GM23338 (cell line): ENCODE measurements around the gene TJAP1. TPM values are rescaled to one million over a fixed set of nuclear protein-coding genes. Genes with fewer than 3 reads are reported as not detected.
A peak's percentile ranks its signal among the peaks of the same experiment; 100 is the strongest.

Experiments
- ATAC-seq: fragments of 200-7000 bp; cut with Tn5 transposase; 3 replicates; pipeline ENCODE4 v1.9.1; 2020
- DNase-seq: peaks from one replicate; pipeline ENCODE4 v3.0.0-alpha.2; 2015; ENCODE audit warnings: low spot score
- H2AFZ ChIP-seq: fragments of 200-600 bp; sonication (generic); 2 replicates; pipeline ENCODE4 v1.8.0; 2016; ENCODE audit warnings: antibody characterized with exemption, mild to moderate bottlenecking, moderate library complexity
- H3F3A ChIP-seq: fragments of 200-600 bp; sonication (generic); replicated peaks from 2 replicates; pipeline ENCODE4 v1.8.0; 2017; ENCODE audit warnings: antibody characterized with exemption, mixed run types, low read depth
- H3K27ac ChIP-seq: fragments of 200-600 bp; sonication (generic); 2 replicates; pipeline ENCODE4 v1.6.1; 2016; ENCODE audit warnings: low read depth
- H3K27me3 ChIP-seq: fragments of 200-600 bp; sonication (generic); 2 replicates; pipeline ENCODE4 v1.8.0; 2016; ENCODE audit warnings: mild to moderate bottlenecking, mixed run types, moderate library complexity; ENCODE audit not compliant: insufficient read depth
- H3K36me3 ChIP-seq: fragments of 200-600 bp; sonication (generic); 2 replicates; pipeline ENCODE4 v1.8.0; 2016; ENCODE audit warnings: mild to moderate bottlenecking; ENCODE audit not compliant: insufficient read depth
- H3K4me1 ChIP-seq: fragments of 200-600 bp; sonication (generic); 2 replicates; pipeline ENCODE4 v1.8.0; 2016; ENCODE audit warnings: mild to moderate bottlenecking, moderate library complexity; ENCODE audit not compliant: insufficient read depth
- H3K4me2 ChIP-seq: fragments of 200-600 bp; sonication (generic); 2 replicates; pipeline ENCODE4 v1.7.1; 2017; ENCODE audit warnings: mixed run types
- H3K4me3 ChIP-seq: fragments of 200-600 bp; sonication (generic); 2 replicates; pipeline ENCODE4 v1.6.1; 2016; ENCODE audit warnings: mixed run types
- H3K79me2 ChIP-seq: fragments of 200-600 bp; sonication (generic); replicated peaks from 2 replicates; pipeline ENCODE4 v1.8.0; 2017; ENCODE audit warnings: mild to moderate bottlenecking; ENCODE audit not compliant: insufficient read depth
- H3K9me2 ChIP-seq: fragments of 200-600 bp; sonication (generic); 2 replicates; pipeline ENCODE4 v1.8.0; 2017; ENCODE audit not compliant: insufficient read depth
- H4K20me1 ChIP-seq: fragments of 200-600 bp; sonication (generic); replicated peaks from 2 replicates; pipeline ENCODE4 v1.8.0; 2017; ENCODE audit warnings: mild to moderate bottlenecking; ENCODE audit not compliant: insufficient read depth
- H3K27ac Mint-ChIP-seq: 2 replicates; pipeline ENCODE4 v1.8.0; 2020; ENCODE audit warnings: inconsistent platforms, mild to moderate bottlenecking, moderate library complexity, mixed read lengths
- H3K27me3 Mint-ChIP-seq: 3 replicates; pipeline ENCODE4 v1.8.0; 2022; ENCODE audit warnings: low read depth, mild to moderate bottlenecking, moderate library complexity, mixed read lengths, inconsistent platforms; ENCODE audit not compliant: insufficient read depth, poor library complexity
- H3K36me3 Mint-ChIP-seq: 3 replicates; pipeline ENCODE4 v1.8.0; 2021; ENCODE audit warnings: low read depth, mild to moderate bottlenecking, inconsistent platforms, moderate library complexity, mixed read lengths
- H3K4me1 Mint-ChIP-seq: 3 replicates; pipeline ENCODE4 v1.8.0; 2020; ENCODE audit warnings: mild to moderate bottlenecking, inconsistent platforms, mixed read lengths
- H3K4me3 Mint-ChIP-seq: 3 replicates; pipeline ENCODE4 v1.8.0; 2021; ENCODE audit warnings: moderate library complexity, mild to moderate bottlenecking, inconsistent platforms, mixed read lengths
- H3K9me3 Mint-ChIP-seq: 3 replicates; pipeline ENCODE4 v1.8.0; 2020; ENCODE audit warnings: moderate library complexity, mild to moderate bottlenecking, inconsistent platforms, mixed read lengths
- CREB1 ChIP-seq: fragments of 250-450 bp; sonication (Bioruptor Pico); IDR thresholded peaks from 2 replicates; pipeline ENCODE4 v1.5.0; 2020; ENCODE audit warnings: low read depth, mild to moderate bottlenecking, moderate library complexity
- EZH2 ChIP-seq: fragments of 200-600 bp; sonication (generic); IDR thresholded peaks from one replicate; pipeline ENCODE4 v1.8.0; 2017; ENCODE audit warnings: antibody characterized with exemption, mild to moderate bottlenecking, low read depth; ENCODE audit not compliant: unreplicated experiment
- EZH2phosphoT487 ChIP-seq: fragments of 200-600 bp; sonication (generic); IDR thresholded peaks from one replicate; pipeline ENCODE4 v1.8.1; 2018; ENCODE audit warnings: antibody characterized with exemption; ENCODE audit not compliant: unreplicated experiment
- JUNB ChIP-seq: IDR thresholded peaks from one replicate; pipeline ENCODE4 v1.6.1; 2016; ENCODE audit warnings: antibody characterized with exemption; ENCODE audit not compliant: unreplicated experiment
- NANOG ChIP-seq: IDR thresholded peaks from 2 replicates; pipeline ENCODE4 v1.6.1; 2016; ENCODE audit warnings: antibody characterized with exemption, borderline replicate concordance
- POLR2AphosphoS5 ChIP-seq: IDR thresholded peaks from 2 replicates; pipeline ENCODE4 v1.6.1; 2016; ENCODE audit warnings: antibody characterized with exemption, low read depth
- STAT1 ChIP-seq: IDR thresholded peaks from one replicate; pipeline ENCODE4 v1.6.1; 2016; ENCODE audit warnings: antibody characterized with exemption; ENCODE audit not compliant: unreplicated experiment
- ZNF114 ChIP-seq: fragments of 250-450 bp; sonication (Bioruptor Pico); IDR thresholded peaks from 2 replicates; pipeline ENCODE4 v1.5.0; 2020; ENCODE audit warnings: mild to moderate bottlenecking, moderate library complexity
- ZNF331 ChIP-seq: fragments of 250-450 bp; sonication (Bioruptor Pico); IDR thresholded peaks from 2 replicates; pipeline ENCODE4 v1.5.0; 2020; ENCODE audit warnings: low read depth, mild to moderate bottlenecking, moderate library complexity
- polyA plus RNA-seq: library from polyadenylated mRNA; unstranded; fragments of >200 nt; fragmentation: Nextera tagmentation; extraction: Ambion mirVana; gene quantifications from 2 replicates; pipeline ENCODE4 v1.2.1, GENCODE V29; 2016
- total RNA-seq: library from RNA; depleted of rRNA; stranded (reverse); fragments of >200 nt; shearing (Covaris generic); gene quantifications from 2 replicates; pipeline ENCODE4 v1.2.3, GENCODE V29; 2014
- TF ChIP-seq, protein P1 (sequence below): fragments of 250-450 bp; sonication (Bioruptor Pico); IDR thresholded peaks from 2 replicates; pipeline ENCODE4 v1.5.0; 2020; ENCODE audit warnings: mild to moderate bottlenecking, moderate library complexity
- TF ChIP-seq, protein P2 (sequence below): IDR thresholded peaks from 2 replicates; pipeline ENCODE4 v1.6.1; 2016; ENCODE audit warnings: antibody characterized with exemption
- TF ChIP-seq, protein P3 (sequence below), 2 experiments: fragments of 200-600 bp in 1 of 2; sonication (generic) in 1 of 2; conservative IDR thresholded peaks; 2 replicates each; pipeline versions ENCODE4 v1.5.1 to v1.6.1; 2016 to 2017; ENCODE audit warnings: antibody characterized with exemption in 2 of 2, low read depth in 2 of 2, mild to moderate bottlenecking in 2 of 2, moderate library complexity in 1 of 2

Gene TJAP1
- total and polyA plus RNA-seq, 2 experiments from 2014 or later, result 17.6 to 34.3 TPM

DNA sequence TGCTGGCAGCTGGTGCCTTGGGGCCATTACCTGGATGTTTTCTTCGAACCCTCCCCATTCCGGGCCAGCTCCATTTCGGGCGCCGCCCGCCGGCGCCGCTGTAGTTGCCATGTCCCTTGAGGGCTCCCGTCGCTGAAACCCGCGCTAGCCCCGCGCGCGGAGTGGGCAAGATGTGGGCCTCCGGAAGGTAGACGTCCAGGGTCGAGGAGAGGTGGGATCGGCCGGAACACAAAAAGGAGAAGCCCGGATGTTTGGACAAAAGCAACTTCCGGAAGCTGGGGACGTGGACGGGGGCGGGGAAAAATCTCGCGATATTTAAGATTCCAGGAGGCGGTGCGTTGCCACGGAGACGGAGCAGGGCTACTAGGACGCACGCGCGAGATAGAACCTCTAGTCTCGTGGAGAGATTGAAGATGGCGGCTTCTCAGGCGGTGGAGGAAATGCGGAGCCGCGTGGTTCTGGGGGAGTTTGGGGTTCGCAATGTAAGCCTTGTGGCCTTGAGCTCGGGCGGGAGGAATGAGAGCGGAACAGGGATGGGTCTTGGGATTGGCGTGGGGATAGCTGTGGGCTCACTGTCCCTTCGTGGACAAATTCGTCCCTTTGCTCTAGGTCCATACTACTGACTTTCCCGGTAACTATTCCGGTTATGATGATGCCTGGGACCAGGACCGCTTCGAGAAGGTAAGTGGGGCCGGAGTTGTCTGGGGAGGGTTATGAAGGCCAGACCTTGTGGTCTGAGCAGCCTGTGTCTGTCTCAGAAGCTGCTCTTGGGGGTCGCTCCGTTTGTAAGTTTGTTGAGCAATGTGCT, 39.5 kb downstream of the TJAP1 start, which contains the start of the genes POLR1C and YIPF3 (continued):
- no peak for TF ChIP-seq CREB1 (CRISPR knock-in tag)
- no peak for TF ChIP-seq JUNB

DNA sequence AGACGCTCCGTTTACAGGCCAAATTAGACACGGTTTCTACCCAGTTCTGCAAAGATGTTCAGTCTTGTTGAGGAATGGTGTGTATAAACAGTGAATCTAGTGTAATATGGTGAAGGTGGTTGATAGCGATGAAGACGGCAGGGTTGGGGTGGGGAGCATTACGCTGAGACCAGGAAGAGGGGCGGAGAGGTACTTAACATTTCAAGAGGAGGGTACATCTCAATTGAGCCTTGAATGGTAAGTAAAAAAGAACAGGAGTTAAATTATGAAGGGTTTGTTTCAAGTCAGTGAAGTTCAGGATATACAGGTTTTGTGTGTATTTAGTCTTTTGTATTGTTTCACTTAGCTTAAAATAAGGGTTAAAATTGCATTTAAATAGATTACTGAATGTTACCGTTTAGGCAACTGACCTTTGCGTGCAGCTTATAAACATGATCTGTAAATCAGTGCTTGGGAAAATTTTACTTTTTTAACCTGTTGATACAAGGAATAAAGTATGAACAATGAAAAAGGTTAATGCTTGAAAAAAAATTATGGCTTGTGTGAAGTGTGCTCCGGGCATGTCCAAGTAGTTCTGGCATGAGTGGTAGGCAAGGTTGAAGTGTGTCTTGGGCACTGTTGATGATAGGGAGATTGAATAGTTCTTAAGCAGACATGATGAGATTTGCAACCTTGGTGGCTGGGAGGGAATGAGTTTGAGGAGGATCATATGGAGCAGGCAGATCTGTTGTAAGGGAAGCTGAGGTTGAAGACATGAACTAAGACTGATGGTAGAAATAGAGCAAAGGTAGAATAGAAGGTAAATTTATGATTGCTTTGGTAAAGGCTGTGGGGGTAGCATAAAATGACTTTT, 40.4 kb downstream of the TJAP1 start:
- Histone ChIP-seq H3K27ac (peak overlapping the region; percentile 46; the same call in 1 of the 2 replicates), H3K36me3 (peaks cover 45% of the 10 kb centered on the region), H3K79me2 (peaks cover 46% of the 10 kb centered on the region), H3F3A (peaks cover 32% of the 10 kb centered on the region), H2AFZ (peak overlapping the region; percentile 3; the same call in 1 of the 2 replicates), H3K4me2 (peak overlapping the region; percentile 80), H3K4me1 (peaks cover 12% of the 10 kb centered on the region), H3K27me3 (no peaks in the 10 kb centered on the region), H3K9me2 (no peaks in the 10 kb centered on the region), H3K4me3 (peak overlapping the region; percentile 90), H4K20me1 (peaks cover 3% of the 10 kb centered on the region)
- ATAC-seq (peak; percentile 43), DNase-seq (peak; percentile 41)
- Mint-ChIP-seq H3K9me3 (no peaks in the 10 kb centered on the region), H3K4me3 (no peak overlapping the region), H3K27ac (no peak overlapping the region), H3K27me3 (peaks cover 4% of the 10 kb centered on the region), H3K36me3 (peaks cover 37% of the 10 kb centered on the region), H3K4me1 (peaks cover 18% of the 10 kb centered on the region)
- TF ChIP-seq NANOG, result no peak
- TF ChIP-seq POLR2AphosphoS5, result no peak
- TF ChIP-seq EZH2, result no peak
- no peak for TF ChIP-seq ZNF114 (CRISPR knock-in tag)
- TF ChIP-seq, protein P1, sequence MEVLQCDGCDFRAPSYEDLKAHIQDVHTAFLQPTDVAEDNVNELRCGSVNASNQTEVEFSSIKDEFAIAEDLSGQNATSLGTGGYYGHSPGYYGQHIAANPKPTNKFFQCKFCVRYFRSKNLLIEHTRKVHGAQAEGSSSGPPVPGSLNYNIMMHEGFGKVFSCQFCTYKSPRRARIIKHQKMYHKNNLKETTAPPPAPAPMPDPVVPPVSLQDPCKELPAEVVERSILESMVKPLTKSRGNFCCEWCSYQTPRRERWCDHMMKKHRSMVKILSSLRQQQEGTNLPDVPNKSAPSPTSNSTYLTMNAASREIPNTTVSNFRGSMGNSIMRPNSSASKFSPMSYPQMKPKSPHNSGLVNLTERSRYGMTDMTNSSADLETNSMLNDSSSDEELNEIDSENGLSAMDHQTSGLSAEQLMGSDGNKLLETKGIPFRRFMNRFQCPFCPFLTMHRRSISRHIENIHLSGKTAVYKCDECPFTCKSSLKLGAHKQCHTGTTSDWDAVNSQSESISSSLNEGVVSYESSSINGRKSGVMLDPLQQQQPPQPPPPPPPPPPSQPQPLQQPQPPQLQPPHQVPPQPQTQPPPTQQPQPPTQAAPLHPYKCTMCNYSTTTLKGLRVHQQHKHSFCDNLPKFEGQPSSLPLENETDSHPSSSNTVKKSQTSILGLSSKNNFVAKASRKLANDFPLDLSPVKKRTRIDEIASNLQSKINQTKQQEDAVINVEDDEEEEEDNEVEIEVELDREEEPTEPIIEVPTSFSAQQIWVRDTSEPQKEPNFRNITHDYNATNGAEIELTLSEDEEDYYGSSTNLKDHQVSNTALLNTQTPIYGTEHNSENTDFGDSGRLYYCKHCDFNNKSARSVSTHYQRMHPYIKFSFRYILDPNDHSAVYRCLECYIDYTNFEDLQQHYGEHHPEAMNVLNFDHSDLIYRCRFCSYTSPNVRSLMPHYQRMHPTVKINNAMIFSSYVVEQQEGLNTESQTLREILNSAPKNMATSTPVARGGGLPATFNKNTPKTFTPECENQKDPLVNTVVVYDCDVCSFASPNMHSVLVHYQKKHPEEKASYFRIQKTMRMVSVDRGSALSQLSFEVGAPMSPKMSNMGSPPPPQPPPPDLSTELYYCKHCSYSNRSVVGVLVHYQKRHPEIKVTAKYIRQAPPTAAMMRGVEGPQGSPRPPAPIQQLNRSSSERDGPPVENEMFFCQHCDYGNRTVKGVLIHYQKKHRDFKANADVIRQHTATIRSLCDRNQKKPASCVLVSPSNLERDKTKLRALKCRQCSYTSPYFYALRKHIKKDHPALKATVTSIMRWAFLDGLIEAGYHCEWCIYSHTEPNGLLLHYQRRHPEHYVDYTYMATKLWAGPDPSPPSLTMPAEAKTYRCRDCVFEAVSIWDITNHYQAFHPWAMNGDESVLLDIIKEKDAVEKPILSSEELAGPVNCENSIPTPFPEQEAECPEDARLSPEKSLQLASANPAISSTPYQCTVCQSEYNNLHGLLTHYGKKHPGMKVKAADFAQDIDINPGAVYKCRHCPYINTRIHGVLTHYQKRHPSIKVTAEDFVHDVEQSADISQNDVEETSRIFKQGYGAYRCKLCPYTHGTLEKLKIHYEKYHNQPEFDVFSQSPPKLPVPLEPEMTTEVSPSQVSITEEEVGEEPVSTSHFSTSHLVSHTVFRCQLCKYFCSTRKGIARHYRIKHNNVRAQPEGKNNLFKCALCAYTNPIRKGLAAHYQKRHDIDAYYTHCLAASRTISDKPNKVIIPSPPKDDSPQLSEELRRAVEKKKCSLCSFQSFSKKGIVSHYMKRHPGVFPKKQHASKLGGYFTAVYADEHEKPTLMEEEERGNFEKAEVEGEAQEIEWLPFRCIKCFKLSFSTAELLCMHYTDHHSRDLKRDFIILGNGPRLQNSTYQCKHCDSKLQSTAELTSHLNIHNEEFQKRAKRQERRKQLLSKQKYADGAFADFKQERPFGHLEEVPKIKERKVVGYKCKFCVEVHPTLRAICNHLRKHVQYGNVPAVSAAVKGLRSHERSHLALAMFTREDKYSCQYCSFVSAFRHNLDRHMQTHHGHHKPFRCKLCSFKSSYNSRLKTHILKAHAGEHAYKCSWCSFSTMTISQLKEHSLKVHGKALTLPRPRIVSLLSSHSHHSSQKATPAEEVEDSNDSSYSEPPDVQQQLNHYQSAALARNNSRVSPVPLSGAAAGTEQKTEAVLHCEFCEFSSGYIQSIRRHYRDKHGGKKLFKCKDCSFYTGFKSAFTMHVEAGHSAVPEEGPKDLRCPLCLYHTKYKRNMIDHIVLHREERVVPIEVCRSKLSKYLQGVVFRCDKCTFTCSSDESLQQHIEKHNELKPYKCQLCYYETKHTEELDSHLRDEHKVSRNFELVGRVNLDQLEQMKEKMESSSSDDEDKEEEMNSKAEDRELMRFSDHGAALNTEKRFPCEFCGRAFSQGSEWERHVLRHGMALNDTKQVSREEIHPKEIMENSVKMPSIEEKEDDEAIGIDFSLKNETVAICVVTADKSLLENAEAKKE (CRISPR knock-in tag), result no peak
- TF ChIP-seq, protein P2, sequence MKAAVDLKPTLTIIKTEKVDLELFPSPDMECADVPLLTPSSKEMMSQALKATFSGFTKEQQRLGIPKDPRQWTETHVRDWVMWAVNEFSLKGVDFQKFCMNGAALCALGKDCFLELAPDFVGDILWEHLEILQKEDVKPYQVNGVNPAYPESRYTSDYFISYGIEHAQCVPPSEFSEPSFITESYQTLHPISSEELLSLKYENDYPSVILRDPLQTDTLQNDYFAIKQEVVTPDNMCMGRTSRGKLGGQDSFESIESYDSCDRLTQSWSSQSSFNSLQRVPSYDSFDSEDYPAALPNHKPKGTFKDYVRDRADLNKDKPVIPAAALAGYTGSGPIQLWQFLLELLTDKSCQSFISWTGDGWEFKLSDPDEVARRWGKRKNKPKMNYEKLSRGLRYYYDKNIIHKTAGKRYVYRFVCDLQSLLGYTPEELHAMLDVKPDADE, result no peak
- TF ChIP-seq STAT1, result no peak
- no peak for TF ChIP-seq JUNB
- no peak for TF ChIP-seq EZH2phosphoT487
- no peak for TF ChIP-seq ZNF331
- TF ChIP-seq CREB1 (CRISPR knock-in tag), result no peak
- TF ChIP-seq, protein P3, sequence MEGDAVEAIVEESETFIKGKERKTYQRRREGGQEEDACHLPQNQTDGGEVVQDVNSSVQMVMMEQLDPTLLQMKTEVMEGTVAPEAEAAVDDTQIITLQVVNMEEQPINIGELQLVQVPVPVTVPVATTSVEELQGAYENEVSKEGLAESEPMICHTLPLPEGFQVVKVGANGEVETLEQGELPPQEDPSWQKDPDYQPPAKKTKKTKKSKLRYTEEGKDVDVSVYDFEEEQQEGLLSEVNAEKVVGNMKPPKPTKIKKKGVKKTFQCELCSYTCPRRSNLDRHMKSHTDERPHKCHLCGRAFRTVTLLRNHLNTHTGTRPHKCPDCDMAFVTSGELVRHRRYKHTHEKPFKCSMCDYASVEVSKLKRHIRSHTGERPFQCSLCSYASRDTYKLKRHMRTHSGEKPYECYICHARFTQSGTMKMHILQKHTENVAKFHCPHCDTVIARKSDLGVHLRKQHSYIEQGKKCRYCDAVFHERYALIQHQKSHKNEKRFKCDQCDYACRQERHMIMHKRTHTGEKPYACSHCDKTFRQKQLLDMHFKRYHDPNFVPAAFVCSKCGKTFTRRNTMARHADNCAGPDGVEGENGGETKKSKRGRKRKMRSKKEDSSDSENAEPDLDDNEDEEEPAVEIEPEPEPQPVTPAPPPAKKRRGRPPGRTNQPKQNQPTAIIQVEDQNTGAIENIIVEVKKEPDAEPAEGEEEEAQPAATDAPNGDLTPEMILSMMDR (conservative IDR thresholded peaks at IDR 0.05; ENCODE audit: low read depth in 2 of 2), result no peak
